HEK293T (cell line): ENCODE data around the gene GNB3.

Experiments used
- BHLHE40 ChIP-seq: fragments of 450-650 bp; IDR thresholded peaks from 2 replicates; pipeline ENCODE4 v1.6.1; 2016; ENCODE audit warnings: mild to moderate bottlenecking, moderate library complexity, borderline replicate concordance
- ELF4 ChIP-seq: fragments of 450-650 bp; IDR thresholded peaks from 2 replicates; pipeline ENCODE4 v1.6.1; 2017; ENCODE audit warnings: antibody characterized with exemption
- FOXK2 ChIP-seq: fragments of 450-650 bp; IDR thresholded peaks from 2 replicates; pipeline ENCODE4 v1.6.1; 2016; ENCODE audit warnings: mild to moderate bottlenecking
- HDGF ChIP-seq: fragments of 450-650 bp; IDR thresholded peaks from 2 replicates; pipeline ENCODE4 v1.6.1; 2017; ENCODE audit warnings: antibody characterized with exemption, borderline replicate concordance
- L3MBTL2 ChIP-seq: fragments of 450-650 bp; conservative IDR thresholded peaks from 2 replicates; pipeline ENCODE4 v1.6.1; 2016; ENCODE audit warnings: mild to moderate bottlenecking

GRCh38 chr12:6850796-6851152 is 10.0 kb downstream of the GNB3 start:
- TF ChIP-seq ELF4, result no peak
- no peak for TF ChIP-seq BHLHE40
- TF ChIP-seq FOXK2, result no peak
- TF ChIP-seq L3MBTL2, result no peak
- no peak for TF ChIP-seq HDGF
